ENCODE data around the gene TEAD1.

The TEAD1 gene

GRCh38 chr11:12793506-12793905, 119.3 kb downstream of the TEAD1 start:
- Mint-ChIP-seq H3K27ac (no peak overlapping the region), H3K4me3 (no peak overlapping the region), H3K9me3 (no peaks in the 10 kb centered on the region), H3K27me3 (peaks cover 20% of the 10 kb centered on the region), H3K4me1 (ENCODE audit: low read depth) (no peaks in the 10 kb centered on the region), H3K36me3 (ENCODE audit: low read depth) (no peaks in the 10 kb centered on the region)

- Mint-ChIP-seq H3K27me3 (peaks cover 29% of the 10 kb centered on the region), H3K36me3 (ENCODE audit: low read depth) (no peaks in the 10 kb centered on the region), H3K4me1 (ENCODE audit: low read depth) (no peaks in the 10 kb centered on the region)
Measured at GRCh38 chr11:12794576-12795230, 120.5 kb downstream of the TEAD1 start.

GRCh38 chr11:12797996-12798395, 123.8 kb downstream of the TEAD1 start:
- no peaks in the 10 kb centered on the region for H3K9me3 Mint-ChIP-seq
- no peak overlapping the region for H3K27ac Mint-ChIP-seq
- no peaks in the 10 kb centered on the region for H3K4me1 Mint-ChIP-seq (ENCODE audit: low read depth)
- peaks cover 54% of the 10 kb centered on the region for H3K27me3 Mint-ChIP-seq
- no peak overlapping the region for H3K4me3 Mint-ChIP-seq
- H3K36me3 Mint-ChIP-seq (ENCODE audit: low read depth): no peaks in the 10 kb centered on the region

More at GRCh38 chr11:12794576-12795230, 120.5 kb downstream of the TEAD1 start:
- no peak overlapping the region for H3K27ac Mint-ChIP-seq
- no peak overlapping the region for H3K4me3 Mint-ChIP-seq
- no peaks in the 10 kb centered on the region for H3K9me3 Mint-ChIP-seq

GRCh38 chr11:12798609-12799011, 124.4 kb downstream of the TEAD1 start:
- H3K4me1 Mint-ChIP-seq (ENCODE audit: low read depth): no peaks in the 10 kb centered on the region
- H3K27ac Mint-ChIP-seq: no peak overlapping the region
- H3K36me3 Mint-ChIP-seq (ENCODE audit: low read depth): no peaks in the 10 kb centered on the region
- H3K4me3 Mint-ChIP-seq: no peak overlapping the region
- peaks cover 58% of the 10 kb centered on the region for H3K27me3 Mint-ChIP-seq
- no peaks in the 10 kb centered on the region for H3K9me3 Mint-ChIP-seq

- peaks cover 61% of the 10 kb centered on the region for H3K27me3 Mint-ChIP-seq
- H3K4me3 Mint-ChIP-seq: no peak overlapping the region
- no peaks in the 10 kb centered on the region for H3K4me1 Mint-ChIP-seq (ENCODE audit: low read depth)
- no peaks in the 10 kb centered on the region for H3K9me3 Mint-ChIP-seq
- no peaks in the 10 kb centered on the region for H3K36me3 Mint-ChIP-seq (ENCODE audit: low read depth)
- H3K27ac Mint-ChIP-seq: no peak overlapping the region
Measured at GRCh38 chr11:12799334-12799835, 125.2 kb downstream of the TEAD1 start.

- peaks cover 64% of the 10 kb centered on the region for H3K27me3 Mint-ChIP-seq
- no peaks in the 10 kb centered on the region for H3K9me3 Mint-ChIP-seq
- no peak overlapping the region for H3K27ac Mint-ChIP-seq
Measured at GRCh38 chr11:12800032-12800671, 125.9 kb downstream of the TEAD1 start.

GRCh38 chr11:12800871-12801270, 126.7 kb downstream of the TEAD1 start:
- no peaks in the 10 kb centered on the region for H3K9me3 Mint-ChIP-seq
- peaks cover 65% of the 10 kb centered on the region for H3K27me3 Mint-ChIP-seq
- H3K4me3 Mint-ChIP-seq: no peak overlapping the region

More at GRCh38 chr11:12800032-12800671, 125.9 kb downstream of the TEAD1 start:
- Mint-ChIP-seq H3K36me3 (ENCODE audit: low read depth) (no peaks in the 10 kb centered on the region), H3K4me1 (ENCODE audit: low read depth) (no peaks in the 10 kb centered on the region), H3K4me3 (no peak overlapping the region)

GRCh38 chr11:12801976-12802375, 127.8 kb downstream of the TEAD1 start:
- Mint-ChIP-seq H3K4me3 (no peak overlapping the region), H3K27ac (no peak overlapping the region), H3K27me3 (peaks cover 60% of the 10 kb centered on the region), H3K36me3 (ENCODE audit: low read depth) (no peaks in the 10 kb centered on the region), H3K4me1 (ENCODE audit: low read depth) (no peaks in the 10 kb centered on the region), H3K9me3 (no peaks in the 10 kb centered on the region)

More at GRCh38 chr11:12800871-12801270, 126.7 kb downstream of the TEAD1 start:
- H3K36me3 Mint-ChIP-seq (ENCODE audit: low read depth): no peaks in the 10 kb centered on the region
- H3K27ac Mint-ChIP-seq: no peak overlapping the region
- no peaks in the 10 kb centered on the region for H3K4me1 Mint-ChIP-seq (ENCODE audit: low read depth)

- no peaks in the 10 kb centered on the region for H3K36me3 Mint-ChIP-seq (ENCODE audit: low read depth)
- H3K4me1 Mint-ChIP-seq (ENCODE audit: low read depth): no peaks in the 10 kb centered on the region
- no peak overlapping the region for H3K4me3 Mint-ChIP-seq
- no peak overlapping the region for H3K27ac Mint-ChIP-seq
- no peaks in the 10 kb centered on the region for H3K9me3 Mint-ChIP-seq
- H3K27me3 Mint-ChIP-seq: peaks cover 55% of the 10 kb centered on the region
Measured at GRCh38 chr11:12802418-12803085, 128.3 kb downstream of the TEAD1 start.

GRCh38 chr11:12803086-12803826, 129.0 kb downstream of the TEAD1 start:
- Mint-ChIP-seq H3K4me3 (no peak overlapping the region), H3K27ac (no peak overlapping the region), H3K27me3 (peaks cover 48% of the 10 kb centered on the region)

GRCh38 chr11:12806113-12806512, 131.9 kb downstream of the TEAD1 start:
- Mint-ChIP-seq H3K27me3 (peaks cover 26% of the 10 kb centered on the region), H3K4me3 (no peak overlapping the region), H3K27ac (no peak overlapping the region), H3K36me3 (ENCODE audit: low read depth) (no peaks in the 10 kb centered on the region), H3K9me3 (no peaks in the 10 kb centered on the region), H3K4me1 (ENCODE audit: low read depth) (no peaks in the 10 kb centered on the region)

More at GRCh38 chr11:12803086-12803826, 129.0 kb downstream of the TEAD1 start:
- no peaks in the 10 kb centered on the region for H3K4me1 Mint-ChIP-seq (ENCODE audit: low read depth)
- no peaks in the 10 kb centered on the region for H3K9me3 Mint-ChIP-seq
- no peaks in the 10 kb centered on the region for H3K36me3 Mint-ChIP-seq (ENCODE audit: low read depth)

GRCh38 chr11:12807621-12808020, 133.4 kb downstream of the TEAD1 start:
- no peak overlapping the region for H3K4me3 Mint-ChIP-seq
- no peaks in the 10 kb centered on the region for H3K9me3 Mint-ChIP-seq
- H3K36me3 Mint-ChIP-seq (ENCODE audit: low read depth): no peaks in the 10 kb centered on the region
- no peak overlapping the region for H3K27ac Mint-ChIP-seq
- peaks cover 20% of the 10 kb centered on the region for H3K27me3 Mint-ChIP-seq
- no peaks in the 10 kb centered on the region for H3K4me1 Mint-ChIP-seq (ENCODE audit: low read depth)

GRCh38 chr11:12808519-12808918, 134.3 kb downstream of the TEAD1 start:
- peaks cover 22% of the 10 kb centered on the region for H3K27me3 Mint-ChIP-seq
- no peaks in the 10 kb centered on the region for H3K4me1 Mint-ChIP-seq (ENCODE audit: low read depth)
- H3K9me3 Mint-ChIP-seq: no peaks in the 10 kb centered on the region
- no peaks in the 10 kb centered on the region for H3K36me3 Mint-ChIP-seq (ENCODE audit: low read depth)
- H3K4me3 Mint-ChIP-seq: no peak overlapping the region
- H3K27ac Mint-ChIP-seq: no peak overlapping the region

- H3K4me3 Mint-ChIP-seq: no peak overlapping the region
- H3K27ac Mint-ChIP-seq: no peak overlapping the region
- no peaks in the 10 kb centered on the region for H3K4me1 Mint-ChIP-seq (ENCODE audit: low read depth)
- no peaks in the 10 kb centered on the region for H3K9me3 Mint-ChIP-seq
- H3K36me3 Mint-ChIP-seq (ENCODE audit: low read depth): no peaks in the 10 kb centered on the region
- H3K27me3 Mint-ChIP-seq: peaks cover 21% of the 10 kb centered on the region
Measured at GRCh38 chr11:12809364-12809763, 135.1 kb downstream of the TEAD1 start.
